ENCODE measurements around the gene INTS14.

DNA sequence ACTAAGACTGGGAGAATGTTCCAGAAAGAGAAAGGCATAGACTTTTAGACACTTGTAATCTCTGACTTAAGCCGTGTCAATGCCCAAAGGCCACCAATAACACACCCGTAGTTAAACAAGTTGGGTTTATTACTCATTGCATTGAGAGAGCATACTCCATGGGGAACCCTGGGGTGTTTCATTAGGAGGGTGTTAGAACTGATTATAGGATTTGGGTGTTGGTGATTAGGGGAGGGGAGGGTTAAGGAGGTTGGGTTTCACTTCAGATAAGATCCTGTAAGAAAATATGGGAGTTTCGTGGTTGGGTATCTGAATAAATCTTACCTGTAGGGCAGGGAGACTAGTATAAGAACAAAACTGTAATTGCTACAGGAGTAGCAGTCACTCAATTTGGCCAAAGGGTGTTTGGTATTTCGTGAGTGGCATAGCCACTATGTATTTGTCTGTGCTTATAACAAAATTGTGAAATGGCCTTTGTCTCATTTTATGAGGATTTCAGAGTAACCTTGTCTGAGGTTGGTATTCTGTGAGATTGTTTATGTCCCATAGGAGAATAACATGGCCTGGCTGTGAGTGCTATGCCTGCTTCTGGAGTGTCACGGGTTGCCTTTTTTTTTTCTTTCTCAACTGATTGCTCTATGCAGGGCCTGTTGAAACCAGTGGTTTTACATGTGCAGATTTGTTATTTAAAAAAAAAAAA, 77.7 kb downstream of the INTS14 start:
- TF ChIP-seq CTCF (IDR thresholded peaks at IDR 0.05), result no peak
- no peak for TF ChIP-seq POLR2A (IDR thresholded peaks at IDR 0.05)

Measured in esophagus squamous epithelium (tissue), 4 donors.